Measurements from ENCODE around the gene CD3G.
A peak's percentile ranks its signal among the peaks of the same experiment; 100 is the strongest.
"Not testable (repeated sequence)": the region's sequence is repeated elsewhere in the genome, so short reads cannot be mapped to it uniquely, and the experiment has no call there.

CD3G gene

GRCh38 chr11:118379497-118379896, 35.4 kb downstream of the CD3G start:
- Histone ChIP-seq H3K9me3 (ENCODE audit: control insufficient read depth, insufficient read depth, low read length) (no peaks in the 10 kb centered on the region), H3K4me3 (ENCODE audit: low read depth, low read length) (no peak overlapping the region), H3K9ac (ENCODE audit: low read depth, low read length) (no peak overlapping the region), H3K27ac (ENCODE audit: low read depth, low read length) (no peak overlapping the region), H3K27me3 (ENCODE audit: control insufficient read depth, insufficient read depth, low read length) (no peaks in the 10 kb centered on the region), H3K4me1 (ENCODE audit: control insufficient read depth, insufficient read depth, low read length) (no peaks in the 10 kb centered on the region), H3K36me3 (ENCODE audit: control insufficient read depth, insufficient read depth, low read length) (peaks cover 87% of the 10 kb centered on the region)

- Histone ChIP-seq H3K36me3 (ENCODE audit: control insufficient read depth, insufficient read depth, low read length) (peaks cover 90% of the 10 kb centered on the region), H3K4me1 (ENCODE audit: control insufficient read depth, insufficient read depth, low read length) (no peaks in the 10 kb centered on the region), H3K9ac (ENCODE audit: low read depth, low read length) (no peak overlapping the region), H3K4me3 (ENCODE audit: low read depth, low read length) (no peak overlapping the region), H3K27me3 (ENCODE audit: control insufficient read depth, insufficient read depth, low read length) (no peaks in the 10 kb centered on the region), H3K27ac (ENCODE audit: low read depth, low read length) (no peak overlapping the region), H3K9me3 (ENCODE audit: control insufficient read depth, insufficient read depth, low read length) (no peaks in the 10 kb centered on the region)
Observed at GRCh38 chr11:118380571-118380970, 36.4 kb downstream of the CD3G start.

- Histone ChIP-seq H3K27me3 (ENCODE audit: control insufficient read depth, insufficient read depth, low read length) (no peaks in the 10 kb centered on the region), H3K9me3 (ENCODE audit: control insufficient read depth, insufficient read depth, low read length) (no peaks in the 10 kb centered on the region), H3K27ac (ENCODE audit: low read depth, low read length) (no peak overlapping the region), H3K36me3 (ENCODE audit: control insufficient read depth, insufficient read depth, low read length) (peaks cover 100% of the 10 kb centered on the region), H3K4me1 (ENCODE audit: control insufficient read depth, insufficient read depth, low read length) (no peaks in the 10 kb centered on the region), H3K4me3 (ENCODE audit: low read depth, low read length) (no peak overlapping the region), H3K9ac (ENCODE audit: low read depth, low read length) (no peak overlapping the region)
Observed at GRCh38 chr11:118382954-118383353, 38.8 kb downstream of the CD3G start.

GRCh38 chr11:118383657-118384056, 39.5 kb downstream of the CD3G start:
- no peak overlapping the region for H3K4me3 ChIP-seq (ENCODE audit: low read depth, low read length)
- no peaks in the 10 kb centered on the region for H3K27me3 ChIP-seq (ENCODE audit: control insufficient read depth, insufficient read depth, low read length)
- H3K27ac ChIP-seq (ENCODE audit: low read depth, low read length), result no peak overlapping the region
- peaks cover 99% of the 10 kb centered on the region for H3K36me3 ChIP-seq (ENCODE audit: control insufficient read depth, insufficient read depth, low read length)
- H3K4me1 ChIP-seq (ENCODE audit: control insufficient read depth, insufficient read depth, low read length), result no peaks in the 10 kb centered on the region
- H3K9me3 ChIP-seq (ENCODE audit: control insufficient read depth, insufficient read depth, low read length), result no peaks in the 10 kb centered on the region
- H3K9ac ChIP-seq (ENCODE audit: low read depth, low read length), result no peak overlapping the region

GRCh38 chr11:118396097-118396501, 52.0 kb downstream of the CD3G start:
- Histone ChIP-seq H3K9ac (ENCODE audit: low read depth, low read length) (no peak overlapping the region), H3K4me1 (ENCODE audit: control insufficient read depth, insufficient read depth, low read length) (no peaks in the 10 kb centered on the region)

GRCh38 chr11:118397448-118397847, 53.3 kb downstream of the CD3G start:
- H3K36me3 ChIP-seq (ENCODE audit: control insufficient read depth, insufficient read depth, low read length), result peaks cover 46% of the 10 kb centered on the region
- no peak overlapping the region for H3K4me3 ChIP-seq (ENCODE audit: low read depth, low read length)
- no peaks in the 10 kb centered on the region for H3K4me1 ChIP-seq (ENCODE audit: control insufficient read depth, insufficient read depth, low read length)
- no peak overlapping the region for H3K9ac ChIP-seq (ENCODE audit: low read depth, low read length)
- no peaks in the 10 kb centered on the region for H3K27me3 ChIP-seq (ENCODE audit: control insufficient read depth, insufficient read depth, low read length)
- H3K9me3 ChIP-seq (ENCODE audit: control insufficient read depth, insufficient read depth, low read length), result no peaks in the 10 kb centered on the region
- no peak overlapping the region for H3K27ac ChIP-seq (ENCODE audit: low read depth, low read length)

More at GRCh38 chr11:118396097-118396501, 52.0 kb downstream of the CD3G start:
- peaks cover 55% of the 10 kb centered on the region for H3K36me3 ChIP-seq (ENCODE audit: control insufficient read depth, insufficient read depth, low read length)
- H3K27me3 ChIP-seq (ENCODE audit: control insufficient read depth, insufficient read depth, low read length), result no peaks in the 10 kb centered on the region
- no peaks in the 10 kb centered on the region for H3K9me3 ChIP-seq (ENCODE audit: control insufficient read depth, insufficient read depth, low read length)
- H3K27ac ChIP-seq (ENCODE audit: low read depth, low read length), result no peak overlapping the region
- H3K4me3 ChIP-seq (ENCODE audit: low read depth, low read length), result no peak overlapping the region

GRCh38 chr11:118398791-118399559, 54.8 kb downstream of the CD3G start:
- Histone ChIP-seq H3K4me3 (ENCODE audit: low read depth, low read length) (no peak overlapping the region), H3K36me3 (ENCODE audit: control insufficient read depth, insufficient read depth, low read length) (peaks cover 31% of the 10 kb centered on the region), H3K27ac (ENCODE audit: low read depth, low read length) (no peak overlapping the region), H3K9ac (ENCODE audit: low read depth, low read length) (no peak overlapping the region), H3K27me3 (ENCODE audit: control insufficient read depth, insufficient read depth, low read length) (no peaks in the 10 kb centered on the region), H3K9me3 (ENCODE audit: control insufficient read depth, insufficient read depth, low read length) (no peaks in the 10 kb centered on the region), H3K4me1 (ENCODE audit: control insufficient read depth, insufficient read depth, low read length) (no peaks in the 10 kb centered on the region)

GRCh38 chr11:118401151-118401879, 57.2 kb downstream of the CD3G start, which contains the start of gene ATP5MG:
Gene ATP5MG, plus strand, starts transcription at chr11:118401606. Its CDS starts 60 bp downstream, at chr11:118401666.
- Histone ChIP-seq H3K9ac (ENCODE audit: low read depth, low read length) (peak within 1 kb of the TSS; percentile 93), H3K36me3 (ENCODE audit: control insufficient read depth, insufficient read depth, low read length) (peaks cover 37% of the 10 kb centered on the region), H3K9me3 (ENCODE audit: control insufficient read depth, insufficient read depth, low read length) (no peaks in the 10 kb centered on the region), H3K4me3 (ENCODE audit: low read depth, low read length) (peak within 1 kb of the TSS; percentile 96), H3K27ac (ENCODE audit: low read depth, low read length) (peak within 1 kb of the TSS; percentile 91), H3K27me3 (ENCODE audit: control insufficient read depth, insufficient read depth, low read length) (no peaks in the 10 kb centered on the region), H3K4me1 (ENCODE audit: control insufficient read depth, insufficient read depth, low read length) (no peaks in the 10 kb centered on the region)

- no peaks in the 10 kb centered on the region for H3K27me3 ChIP-seq (ENCODE audit: control insufficient read depth, insufficient read depth, low read length)
- peaks cover 37% of the 10 kb centered on the region for H3K36me3 ChIP-seq (ENCODE audit: control insufficient read depth, insufficient read depth, low read length)
Observed at GRCh38 chr11:118401880-118402590, 57.9 kb downstream of the CD3G start.

GRCh38 chr11:118402594-118402993, 58.5 kb downstream of the CD3G start:
- peaks cover 37% of the 10 kb centered on the region for H3K36me3 ChIP-seq (ENCODE audit: control insufficient read depth, insufficient read depth, low read length)
- H3K27me3 ChIP-seq (ENCODE audit: control insufficient read depth, insufficient read depth, low read length); H3K9me3 ChIP-seq (ENCODE audit: control insufficient read depth, insufficient read depth, low read length); H3K27ac ChIP-seq (ENCODE audit: low read depth, low read length); H3K9ac ChIP-seq (ENCODE audit: low read depth, low read length); H3K4me1 ChIP-seq (ENCODE audit: control insufficient read depth, insufficient read depth, low read length): not testable (repeated sequence)
- H3K4me3 ChIP-seq (ENCODE audit: low read depth, low read length), result peak overlapping the region; percentile 96

More at GRCh38 chr11:118401880-118402590, 57.9 kb downstream of the CD3G start:
- peak overlapping the region; percentile 96 for H3K4me3 ChIP-seq (ENCODE audit: low read depth, low read length)
- peak overlapping the region; percentile 93 for H3K9ac ChIP-seq (ENCODE audit: low read depth, low read length)
- no peaks in the 10 kb centered on the region for H3K9me3 ChIP-seq (ENCODE audit: control insufficient read depth, insufficient read depth, low read length)
- no peaks in the 10 kb centered on the region for H3K4me1 ChIP-seq (ENCODE audit: control insufficient read depth, insufficient read depth, low read length)
- H3K27ac ChIP-seq (ENCODE audit: low read depth, low read length), result peak overlapping the region; percentile 91

All from HUES48 (cell line).